HFFc6 (cell line): ENCODE measurements around the gene LDLRAD4. TPM values are rescaled to one million over a fixed set of nuclear protein-coding genes. Genes with fewer than 3 reads are reported as not detected.

Experiments
- DNase-seq: peaks from one replicate; pipeline ENCODE4 v3.0.0-alpha.2; 2018
- H3K27ac Mint-ChIP-seq: 2 replicates; pipeline ENCODE4 v1.8.0; 2020; ENCODE audit warnings: mild to moderate bottlenecking, mixed read lengths
- H3K27me3 Mint-ChIP-seq: 2 replicates; pipeline ENCODE4 v1.8.0; 2021; ENCODE audit warnings: mild to moderate bottlenecking, moderate library complexity, mixed read lengths; ENCODE audit not compliant: insufficient read depth
- H3K36me3 Mint-ChIP-seq: 2 replicates; pipeline ENCODE4 v1.8.0; 2021; ENCODE audit warnings: low read depth, mixed read lengths
- H3K4me1 Mint-ChIP-seq: 2 replicates; pipeline ENCODE4 v1.8.0; 2020; ENCODE audit warnings: low read depth, mixed read lengths
- H3K4me3 Mint-ChIP-seq: 2 replicates; pipeline ENCODE4 v1.8.0; 2020; ENCODE audit warnings: mild to moderate bottlenecking, moderate library complexity, mixed read lengths
- H3K9me3 Mint-ChIP-seq: 2 replicates; pipeline ENCODE4 v1.8.0; 2020; ENCODE audit warnings: mild to moderate bottlenecking, mixed read lengths
- CTCF ChIP-seq: fragments of 200-600 bp; sonication (generic); IDR thresholded peaks from 2 replicates; pipeline ENCODE4 v1.5.0; 2021; ENCODE audit warnings: antibody characterized with exemption, mild to moderate bottlenecking
- total RNA-seq, 6 experiments: library from RNA; stranded (reverse); fragmentation: NEBNext Ultra II Directional; extraction: Animal tissue kit (Norgen Biotek cat#: 25700); gene quantifications; 2 replicates in 1 of 6; 3 replicates in 5 of 6; pipeline ENCODE4 v1.2.3, GENCODE V29; 2021

Gene LDLRAD4
- total RNA-seq, 6 experiments from 2014 or later, result not detected

GRCh38 chr18:13553449-13553848 lies 334.9 kb downstream of the LDLRAD4 start:
- no peaks in the 10 kb centered on the region for H3K36me3 Mint-ChIP-seq
- no peak for DNase-seq
- H3K27ac Mint-ChIP-seq, result no peak overlapping the region
- peaks cover 11% of the 10 kb centered on the region; the same call in 1 of the 2 replicates for H3K9me3 Mint-ChIP-seq
- peaks cover 11% of the 10 kb centered on the region for H3K27me3 Mint-ChIP-seq
- no peaks in the 10 kb centered on the region for H3K4me1 Mint-ChIP-seq
- TF ChIP-seq CTCF, result no peak
- H3K4me3 Mint-ChIP-seq, result no peak overlapping the region

GRCh38 chr18:13555192-13555591 lies 336.6 kb downstream of the LDLRAD4 start:
- Mint-ChIP-seq H3K9me3 (peaks cover 7% of the 10 kb centered on the region; the same call in 1 of the 2 replicates), H3K4me1 (no peaks in the 10 kb centered on the region), H3K4me3 (no peak overlapping the region), H3K36me3 (no peaks in the 10 kb centered on the region), H3K27ac (no peak overlapping the region), H3K27me3 (peaks cover 8% of the 10 kb centered on the region)
- TF ChIP-seq CTCF, result no peak
- DNase-seq, result no peak

GRCh38 chr18:13555865-13556264 lies 337.3 kb downstream of the LDLRAD4 start:
- no peak for DNase-seq
- Mint-ChIP-seq H3K27me3 (peaks cover 7% of the 10 kb centered on the region), H3K27ac (no peak overlapping the region), H3K36me3 (no peaks in the 10 kb centered on the region), H3K4me3 (no peak overlapping the region), H3K4me1 (no peaks in the 10 kb centered on the region), H3K9me3 (peaks cover 7% of the 10 kb centered on the region; the same call in 1 of the 2 replicates)
- TF ChIP-seq CTCF, result no peak

GRCh38 chr18:13556502-13556901 lies 337.9 kb downstream of the LDLRAD4 start:
- Mint-ChIP-seq H3K27ac (no peak overlapping the region), H3K4me1 (no peaks in the 10 kb centered on the region), H3K36me3 (no peaks in the 10 kb centered on the region), H3K4me3 (no peak overlapping the region), H3K27me3 (peaks cover 5% of the 10 kb centered on the region), H3K9me3 (peaks cover under 1% of the 10 kb centered on the region; the same call in 1 of the 2 replicates)
- no peak for TF ChIP-seq CTCF
- DNase-seq, result no peak

GRCh38 chr18:13558124-13558523 lies 339.6 kb downstream of the LDLRAD4 start:
- Mint-ChIP-seq H3K36me3 (no peaks in the 10 kb centered on the region), H3K4me1 (no peaks in the 10 kb centered on the region), H3K9me3 (no peaks in the 10 kb centered on the region), H3K27me3 (peaks cover 3% of the 10 kb centered on the region; the same call in 1 of the 2 replicates), H3K27ac (no peak overlapping the region), H3K4me3 (no peak overlapping the region)
- peak; percentile 69 for TF ChIP-seq CTCF
- no peak for DNase-seq

- no peaks in the 10 kb centered on the region for H3K9me3 Mint-ChIP-seq
- no peaks in the 10 kb centered on the region for H3K4me1 Mint-ChIP-seq
- no peaks in the 10 kb centered on the region for H3K36me3 Mint-ChIP-seq
- H3K4me3 Mint-ChIP-seq, result no peak overlapping the region
- H3K27me3 Mint-ChIP-seq, result peaks cover 3% of the 10 kb centered on the region; the same call in 1 of the 2 replicates
- no peak for DNase-seq
- TF ChIP-seq CTCF, result no peak
- no peak overlapping the region for H3K27ac Mint-ChIP-seq
These were observed 340.2 kb downstream of the LDLRAD4 start for GRCh38 chr18:13558790-13559189.
